GM21423 (cell line): ENCODE data around the gene DGUOK.
"Not testable (repeated sequence)": the region's sequence is repeated elsewhere in the genome, so short reads cannot be mapped to it uniquely, and the experiment has no call there.

Source experiments
- ATAC-seq: cut with Tn5 transposase; IDR thresholded peaks from one replicate; pipeline ENCODE4 v1.9.1; 2021; ENCODE audit warnings: mild to moderate bottlenecking, moderate library complexity; ENCODE audit not compliant: unreplicated experiment

Gene DGUOK

DNA sequence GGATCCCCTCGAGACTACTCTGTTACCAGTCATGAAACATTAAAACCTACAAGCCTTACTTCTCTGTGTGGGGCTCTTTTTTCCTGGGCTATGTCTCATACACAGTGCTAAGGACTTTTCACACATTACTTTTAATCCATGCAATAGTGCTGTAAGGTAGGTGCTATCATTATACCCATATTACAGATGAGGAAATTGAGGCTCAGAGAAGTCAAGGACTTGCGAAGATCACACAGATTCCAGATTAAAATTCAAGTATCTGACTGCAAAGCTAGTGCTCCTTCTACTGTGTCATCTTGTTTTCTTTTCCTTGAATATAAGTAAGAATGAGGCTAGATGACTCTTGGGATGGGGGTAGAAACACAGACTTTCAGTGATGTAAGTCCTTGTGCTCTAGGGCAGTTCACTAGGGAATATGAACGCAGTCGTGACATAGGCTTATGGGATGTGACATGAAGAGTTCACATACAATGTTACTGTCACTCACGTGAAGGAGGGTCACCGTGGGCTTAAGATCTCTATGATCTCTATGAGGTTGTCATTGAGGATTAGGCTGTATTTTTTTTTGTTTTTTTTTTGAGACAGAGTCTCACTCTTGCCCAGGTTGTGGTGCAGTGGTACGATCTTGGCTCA lies 7.0 kb upstream of the DGUOK start:
- no peak for ATAC-seq

DNA sequence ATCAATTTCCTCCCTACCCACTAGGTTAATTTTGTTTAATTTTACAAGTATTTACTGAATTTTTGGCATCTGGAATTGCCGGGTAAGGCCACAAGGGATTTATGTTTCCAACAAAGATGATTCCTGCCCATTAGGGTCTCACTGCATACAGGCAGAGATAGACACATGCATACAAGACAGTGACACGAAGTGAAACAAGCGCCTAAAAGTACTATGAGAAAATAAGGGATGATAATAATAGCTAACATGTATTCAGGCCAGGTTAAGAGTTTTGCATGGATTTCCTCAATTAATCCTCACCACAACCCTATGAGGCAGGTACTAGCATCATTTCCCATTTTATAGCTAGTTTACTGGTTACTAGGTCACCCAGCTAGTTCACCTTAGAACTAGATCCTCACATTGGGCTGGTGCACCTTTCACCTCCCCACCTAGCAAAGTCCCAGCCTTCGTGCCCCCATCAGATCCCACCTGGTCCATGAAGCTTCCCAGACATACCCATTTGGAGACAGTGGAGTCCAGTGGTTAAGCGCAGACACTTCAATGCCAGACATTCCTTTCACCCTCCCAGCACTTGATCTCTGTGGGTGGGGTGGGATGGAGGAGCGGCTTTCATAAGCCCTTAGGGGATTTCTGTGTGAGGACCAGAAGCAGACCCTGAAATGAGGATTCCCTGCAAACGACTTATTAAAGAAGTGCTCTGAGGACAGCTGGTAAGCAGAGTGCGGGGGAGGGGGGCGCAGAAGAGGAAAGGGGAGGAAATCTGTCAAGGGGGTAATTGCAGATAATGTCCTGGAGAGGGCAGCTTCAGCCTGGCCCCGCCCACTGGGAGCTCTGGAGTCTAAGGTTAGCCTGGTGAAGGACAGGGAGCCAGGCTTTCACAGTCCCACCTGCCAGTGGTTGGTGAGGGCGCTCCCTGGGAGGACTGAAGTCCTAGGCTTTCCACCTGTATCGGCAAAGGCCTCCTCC lies 5.8 kb upstream of the DGUOK start:
- ATAC-seq: no peak

DNA sequence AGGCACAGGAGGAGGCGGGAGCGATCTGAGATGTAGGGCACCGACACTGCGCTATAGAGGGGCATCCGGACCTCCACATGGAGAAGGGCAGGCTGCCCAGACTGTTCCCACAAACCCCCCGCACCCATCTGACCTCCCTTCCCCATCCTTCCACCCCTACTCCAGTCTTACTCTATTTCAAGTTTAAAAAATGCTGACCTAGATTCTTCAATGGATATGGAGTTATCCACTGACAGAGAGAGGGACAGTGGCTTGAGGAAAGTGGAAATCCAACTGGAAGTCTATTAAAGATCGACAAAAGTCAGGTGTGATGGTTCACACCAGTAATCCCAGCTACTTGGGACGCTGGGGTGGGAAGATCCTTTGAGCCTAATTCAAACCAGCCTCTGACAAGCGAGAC lies 5.1 kb upstream of the DGUOK start:
- no peak for ATAC-seq

GRCh38 chr2:73922681-73923080 lies 4.0 kb upstream of the DGUOK start:
- no peak for ATAC-seq

DNA sequence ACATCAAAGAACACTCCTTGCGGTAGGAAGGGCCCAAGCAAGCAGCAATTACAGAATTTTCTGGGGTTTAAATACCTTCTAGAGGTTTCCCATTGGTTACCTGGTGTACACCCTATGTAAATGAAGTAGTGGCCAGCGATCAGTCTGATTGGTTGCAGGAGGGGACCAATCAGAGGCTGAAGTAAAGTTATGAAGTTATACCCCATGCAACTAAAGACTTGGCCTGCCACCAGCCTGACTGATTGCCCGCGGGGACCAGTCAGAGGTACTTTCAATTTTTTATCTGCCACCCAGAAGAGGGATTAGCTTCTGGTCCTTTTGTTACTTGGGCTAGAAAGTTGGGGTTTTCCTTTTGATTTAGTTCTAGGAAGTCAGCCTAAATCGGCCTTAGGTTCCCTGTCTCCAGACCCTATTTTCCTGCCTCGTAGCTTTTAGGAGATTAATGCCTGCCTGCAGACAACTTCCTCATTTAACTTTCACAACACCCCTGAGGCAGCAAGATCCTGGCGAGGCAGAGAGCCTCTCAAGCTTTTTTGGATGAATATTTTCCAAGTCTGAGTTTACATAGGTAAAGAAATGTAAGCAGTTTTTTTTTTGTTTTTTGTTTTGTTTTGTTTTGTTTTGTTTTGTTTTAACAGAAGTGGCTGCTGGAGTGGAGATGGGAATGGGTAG lies 1.5 kb upstream of the DGUOK start:
- ATAC-seq: no peak

GRCh38 chr2:73925853-73926492 lies 707 bp upstream of the DGUOK start:
- ATAC-seq: no peak

DNA sequence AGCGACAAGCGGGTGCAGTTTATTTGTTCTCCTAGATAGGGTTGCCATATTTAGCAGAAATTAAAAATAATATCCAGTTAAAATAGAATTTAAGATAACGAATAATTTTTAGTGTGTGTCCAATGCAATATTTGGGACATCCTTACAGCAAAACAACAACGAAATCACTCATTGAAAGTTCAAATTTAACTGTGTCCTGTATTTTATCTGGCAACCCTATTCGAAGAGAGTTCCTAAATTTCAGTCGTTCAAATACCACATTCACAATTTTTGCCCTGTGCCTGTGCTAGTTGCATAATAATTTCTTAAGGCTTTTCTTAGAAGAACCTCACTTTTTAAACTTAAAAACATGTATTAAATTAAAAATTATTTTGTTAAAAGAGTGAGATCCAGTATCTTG lies 664 bp downstream of the DGUOK start:
- ATAC-seq: no peak

- ATAC-seq: no peak
These were observed 2.3 kb downstream of the DGUOK start for GRCh38 chr2:73928963-73929347.

- ATAC-seq: no peak
These were observed 3.7 kb downstream of the DGUOK start for GRCh38 chr2:73930386-73930785.

- ATAC-seq: no peak
These were observed 5.1 kb downstream of the DGUOK start for GRCh38 chr2:73931531-73932500.

DNA sequence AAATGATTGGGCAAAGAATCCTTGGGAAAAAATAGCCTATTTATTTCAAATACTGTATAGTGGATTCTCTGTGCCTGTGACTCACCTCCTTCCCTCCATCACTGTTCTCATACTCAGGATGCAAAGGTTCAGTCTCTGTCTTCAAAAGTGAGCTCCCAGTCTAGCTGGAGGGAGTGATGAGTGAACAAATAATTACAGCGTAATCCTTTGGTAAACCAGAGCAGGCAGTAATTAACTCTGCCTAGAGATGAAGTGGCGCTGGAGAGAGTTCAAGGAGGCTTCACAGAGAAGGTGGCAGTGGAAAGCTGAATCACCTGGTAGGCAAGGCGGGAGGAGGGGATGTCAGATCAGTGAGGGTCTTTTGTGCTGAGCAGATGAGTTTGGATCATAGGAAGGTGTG lies 6.5 kb downstream of the DGUOK start:
- ATAC-seq: no peak

GRCh38 chr2:73935641-73936040 lies 9.0 kb downstream of the DGUOK start:
- ATAC-seq: no peak

DNA sequence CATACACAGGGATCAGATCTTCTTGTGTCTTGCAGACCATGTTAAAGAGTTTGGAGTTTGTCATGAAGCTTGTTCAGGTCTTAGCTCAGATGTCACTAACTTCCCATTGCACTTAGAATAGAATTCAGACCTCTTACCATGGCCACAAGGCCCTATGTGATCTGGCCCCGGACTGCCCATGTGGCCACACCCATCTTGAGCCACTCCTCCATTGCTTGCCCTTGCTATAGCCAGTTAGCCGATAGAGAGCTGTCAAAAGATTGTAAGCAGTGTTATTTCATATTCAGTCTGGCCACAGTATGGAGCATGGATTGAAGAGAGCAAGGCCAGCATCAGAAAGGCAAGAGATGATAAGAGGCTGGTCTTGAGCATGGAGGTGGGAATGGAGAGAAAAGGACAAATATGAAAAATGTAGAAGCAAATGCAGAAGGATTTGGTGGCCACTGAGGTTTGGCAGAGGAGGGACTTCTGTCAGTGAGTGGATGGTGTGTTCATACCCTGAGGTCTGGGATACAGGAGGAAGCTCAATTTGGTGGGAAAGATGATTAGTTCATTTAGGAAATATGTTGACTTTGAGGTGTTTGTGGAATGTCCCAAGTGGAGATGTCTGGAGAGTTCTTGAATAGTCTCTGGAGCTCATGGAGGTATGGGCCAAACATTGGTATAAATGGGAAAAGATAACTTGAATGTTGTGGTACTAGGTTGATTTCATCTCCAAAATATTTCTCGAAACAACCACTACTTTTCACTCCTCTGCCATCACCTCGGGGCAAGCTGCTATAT lies 10.6 kb downstream of the DGUOK start:
- no peak for ATAC-seq

- ATAC-seq: no peak
These were observed 11.2 kb downstream of the DGUOK start for GRCh38 chr2:73937899-73938298.

- no peak for ATAC-seq
These were observed 12.2 kb downstream of the DGUOK start for GRCh38 chr2:73938718-73939352.

DNA sequence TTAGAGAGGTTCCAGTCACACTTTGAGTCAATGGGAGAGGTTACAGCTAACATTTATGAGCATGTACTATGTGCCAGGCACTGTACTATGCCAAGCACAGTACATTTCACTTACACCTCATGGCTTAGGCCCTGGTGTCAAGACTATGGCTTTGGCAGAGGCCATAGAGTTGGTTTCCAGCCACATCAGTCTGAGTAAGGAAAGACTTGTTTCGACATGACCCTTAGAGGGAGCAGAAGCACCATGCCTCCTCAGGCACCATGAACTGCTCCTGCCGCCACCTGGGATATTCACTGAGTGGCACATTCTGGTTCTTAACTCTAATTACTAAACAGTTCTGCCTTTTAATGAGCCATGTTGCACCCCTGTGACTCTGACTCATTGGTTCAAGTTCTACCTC lies 12.7 kb downstream of the DGUOK start:
- no peak for ATAC-seq

GRCh38 chr2:73940066-73940465 lies 13.4 kb downstream of the DGUOK start:
- not testable (repeated sequence) for ATAC-seq

DNA sequence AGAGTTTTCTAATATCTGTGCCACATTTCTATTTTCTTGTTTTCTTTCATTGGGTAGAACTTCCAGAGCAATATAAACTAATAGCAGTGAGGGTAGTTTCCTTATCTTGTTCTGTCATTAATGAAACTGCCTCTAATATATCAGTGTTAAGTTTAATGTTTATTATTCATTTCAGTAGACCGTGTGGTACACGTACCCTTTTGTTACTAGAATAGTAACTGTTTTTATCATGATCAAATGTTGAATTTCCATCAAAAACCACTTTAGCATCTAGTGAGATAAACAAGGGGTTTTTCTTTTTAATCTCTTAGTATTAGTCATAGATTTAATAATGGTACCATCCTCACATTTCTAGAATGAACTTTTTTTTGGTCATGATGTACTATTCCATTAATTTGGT lies 16.0 kb downstream of the DGUOK start:
- ATAC-seq: no peak

DNA sequence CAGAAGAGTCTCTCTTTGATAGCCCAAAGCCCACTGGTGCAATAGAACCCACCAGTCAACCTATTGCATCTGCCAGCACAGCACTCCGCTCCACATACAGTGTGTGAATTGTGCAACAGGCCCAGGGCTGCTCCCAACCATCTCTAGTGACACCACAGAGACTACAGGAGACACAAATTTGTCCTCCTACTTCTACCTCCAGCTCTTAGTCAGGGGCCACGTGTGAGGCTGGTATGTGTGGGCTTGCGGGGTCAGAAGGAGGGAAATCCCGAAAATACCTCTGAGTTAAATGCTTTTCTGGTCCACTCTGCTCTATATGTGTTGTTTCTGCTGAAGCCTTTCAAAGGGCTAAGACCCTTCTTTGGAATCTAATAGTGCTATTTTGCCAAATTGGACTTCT lies 18.0 kb downstream of the DGUOK start:
- ATAC-seq: no peak
